ENCODE measurements around the gene ACACA.

GRCh38 chr17:37385474-37385990, 21.1 kb downstream of the ACACA start:
- TF ChIP-seq GATA3 (IDR thresholded peaks at IDR 0.05; ENCODE audit: low read depth, low read length): no peak
- no peak for TF ChIP-seq GATA2 (IDR thresholded peaks at IDR 0.05; ENCODE audit: low read depth, low read length)

All from SH-SY5Y (cell line).